HuH-7 (cell line): ENCODE data around the gene FOXRED1.
"Not testable (repeated sequence)": the region's sequence is repeated elsewhere in the genome, so short reads cannot be mapped to it uniquely, and the experiment has no call there.

Source experiments
- DNase-seq: peaks from one replicate; pipeline ENCODE4 v3.0.0; 2011; ENCODE audit warnings: low spot score

The FOXRED1 gene

GRCh38 chr11:126268708-126269579 is at the start of gene FOXRED1, which contains the start of gene SRPRA:
FOXRED1 (plus strand) TSS chr11:126269154; CDS start chr11:126269207, 53 bp downstream.
SRPRA (minus strand) TSS chr11:126268895; CDS start chr11:126268804, 91 bp downstream.
- DNase-seq: peak; percentile 99

GRCh38 chr11:126219547-126219946 is 49.4 kb upstream of the FOXRED1 start:
- no peak for DNase-seq

GRCh38 chr11:126224647-126225294 is 44.2 kb upstream of the FOXRED1 start:
- DNase-seq: no peak

- DNase-seq: no peak
Observed at GRCh38 chr11:126225295-126225665, 43.7 kb upstream of the FOXRED1 start.

GRCh38 chr11:126226334-126227084 is 42.4 kb upstream of the FOXRED1 start:
- no peak for DNase-seq

GRCh38 chr11:126229858-126230540 is 39.0 kb upstream of the FOXRED1 start:
- no peak for DNase-seq

- DNase-seq: no peak
Observed at GRCh38 chr11:126231725-126232459, 37.1 kb upstream of the FOXRED1 start.

GRCh38 chr11:126232683-126233082 is 36.3 kb upstream of the FOXRED1 start:
- DNase-seq: no peak

- DNase-seq: no peak
Observed at GRCh38 chr11:126233391-126233790, 35.6 kb upstream of the FOXRED1 start.

- no peak for DNase-seq
Observed at GRCh38 chr11:126246636-126247035, 22.3 kb upstream of the FOXRED1 start.

GRCh38 chr11:126253265-126253664 is 15.7 kb upstream of the FOXRED1 start:
- no peak for DNase-seq

GRCh38 chr11:126254819-126255218 is 14.1 kb upstream of the FOXRED1 start:
- no peak for DNase-seq

GRCh38 chr11:126255507-126255906 is 13.4 kb upstream of the FOXRED1 start:
- DNase-seq: not testable (repeated sequence)

GRCh38 chr11:126256216-126256615 is 12.7 kb upstream of the FOXRED1 start:
- no peak for DNase-seq

GRCh38 chr11:126257144-126257543 is 11.8 kb upstream of the FOXRED1 start:
- no peak for DNase-seq

- DNase-seq: no peak
Observed at GRCh38 chr11:126257764-126258163, 11.2 kb upstream of the FOXRED1 start.

- DNase-seq: no peak
Observed at GRCh38 chr11:126262216-126262615, 6.7 kb upstream of the FOXRED1 start.

GRCh38 chr11:126263489-126263888 is 5.5 kb upstream of the FOXRED1 start:
- DNase-seq: no peak

- no peak for DNase-seq
Observed at GRCh38 chr11:126265811-126266210, 3.1 kb upstream of the FOXRED1 start.

- no peak for DNase-seq
Observed at GRCh38 chr11:126267650-126268049, 1.3 kb upstream of the FOXRED1 start.

- DNase-seq: peak; percentile 49
Observed at GRCh38 chr11:126268361-126268707, 620 bp upstream of the FOXRED1 start.
